CD14-positive monocyte (primary cell): ENCODE measurements around the gene TBC1D16. TPM values are rescaled to one million over a fixed set of nuclear protein-coding genes. Genes with fewer than 3 reads are reported as not detected.

ENCODE experiments used
- DNase-seq, 3 donors: peaks; one replicate each; pipeline ENCODE4 v3.0.0-alpha.2; 2011 to 2022
- H2AFZ ChIP-seq: 2 replicates; pipeline ENCODE4 v1.6.0; 2012; ENCODE audit warnings: mild to moderate bottlenecking, low read depth, low read length, inconsistent platforms; ENCODE audit not compliant: insufficient read depth, poor library complexity, severe bottlenecking
- H3K27ac ChIP-seq, 2 donors: 1 replicate in 1 of 2; 2 replicates in 1 of 2; pipeline ENCODE4 v1.5.1; 2012 to 2013; ENCODE audit warnings: low read length in 2 of 2, control low read depth in 1 of 2, inconsistent platforms in 1 of 2, low read depth in 1 of 2, mild to moderate bottlenecking in 1 of 2
- H3K27me3 ChIP-seq, 2 donors: one replicate each; pipeline versions ENCODE4 v1.6.0 to v1.6.1; 2011 to 2013; ENCODE audit warnings: low read length in 2 of 2; ENCODE audit not compliant: control insufficient read depth in 2 of 2, insufficient read depth in 2 of 2
- H3K36me3 ChIP-seq, 2 donors: replicated peaks in 1 of 2; 1 replicate in 1 of 2; 2 replicates in 1 of 2; pipeline versions ENCODE4 v1.5.1 to v1.6.1; 2012 to 2013; ENCODE audit warnings: low read length in 2 of 2, control low read depth in 1 of 2, inconsistent platforms in 1 of 2, mild to moderate bottlenecking in 1 of 2; ENCODE audit not compliant: insufficient read depth in 2 of 2, control insufficient read depth in 1 of 2
- H3K4me1 ChIP-seq, 2 donors: 1 replicate in 1 of 2; 2 replicates in 1 of 2; pipeline versions ENCODE4 v1.5.1 to v1.6.1; 2012 to 2013; ENCODE audit warnings: low read length in 2 of 2, control low read depth in 1 of 2, inconsistent platforms in 1 of 2, mild to moderate bottlenecking in 1 of 2, moderate library complexity in 1 of 2; ENCODE audit not compliant: insufficient read depth in 2 of 2, control insufficient read depth in 1 of 2
- H3K4me2 ChIP-seq: replicated peaks from 2 replicates; pipeline ENCODE3; 2012; ENCODE audit warnings: low read length, moderate library complexity, mild to moderate bottlenecking; ENCODE audit not compliant: poor library complexity, severe bottlenecking; ENCODE audit errors: extremely low read depth
- H3K4me3 ChIP-seq, 3 experiments: fragments of 200-600 bp in 1 of 3; sonication (generic) in 1 of 3; replicated peaks in 1 of 3; 1 replicate in 2 of 3; 2 replicates in 1 of 3; pipeline ENCODE4 v1.5.1; 2011 to 2013; ENCODE audit warnings: low read length in 3 of 3, mild to moderate bottlenecking in 3 of 3, control low read depth in 2 of 3, low read depth in 2 of 3, inconsistent platforms in 1 of 3, moderate library complexity in 1 of 3
- H3K79me2 ChIP-seq: 2 replicates; pipeline ENCODE4 v1.6.0; 2012; ENCODE audit warnings: mild to moderate bottlenecking, control low read depth, inconsistent platforms, low read length, moderate library complexity; ENCODE audit not compliant: insufficient read depth
- H3K9ac ChIP-seq: 2 replicates; pipeline ENCODE4 v1.6.0; 2017; ENCODE audit warnings: low read length, mild to moderate bottlenecking; ENCODE audit not compliant: insufficient read depth, poor library complexity, severe bottlenecking
- H3K9me3 ChIP-seq, 2 donors: replicated peaks in 1 of 2; 1 replicate in 1 of 2; 2 replicates in 1 of 2; pipeline versions ENCODE4 v1.5.1 to v1.6.1; 2012 to 2013; ENCODE audit warnings: low read length in 2 of 2, control low read depth in 1 of 2; ENCODE audit not compliant: control insufficient read depth in 1 of 2, insufficient read depth in 1 of 2
- H4K20me1 ChIP-seq: 2 replicates; pipeline ENCODE4 v1.6.0; 2012; ENCODE audit warnings: mild to moderate bottlenecking, low read length, control low read depth, moderate library complexity; ENCODE audit not compliant: insufficient read depth
- H3K27ac Mint-ChIP-seq, 7 donors: one replicate each; pipeline ENCODE4 v1.8.0; 2020; ENCODE audit warnings: mild to moderate bottlenecking in 7 of 7, mixed read lengths in 7 of 7, moderate library complexity in 6 of 7, inconsistent platforms in 2 of 7
- H3K27me3 Mint-ChIP-seq, 3 donors: one replicate each; pipeline ENCODE4 v1.8.0; 2021 to 2022; ENCODE audit warnings: low read depth in 3 of 3, mild to moderate bottlenecking in 3 of 3, mixed read lengths in 3 of 3, moderate library complexity in 3 of 3, inconsistent platforms in 1 of 3
- H3K36me3 Mint-ChIP-seq, 2 donors: one replicate each; pipeline ENCODE4 v1.8.0; 2020; ENCODE audit warnings: mixed read lengths in 2 of 2, inconsistent platforms in 1 of 2, mild to moderate bottlenecking in 1 of 2
- H3K4me1 Mint-ChIP-seq: one replicate; pipeline ENCODE4 v1.8.0; 2020; ENCODE audit warnings: mild to moderate bottlenecking, mixed read lengths
- H3K4me3 Mint-ChIP-seq, 2 donors: one replicate each; pipeline ENCODE4 v1.8.0; 2020; ENCODE audit warnings: mild to moderate bottlenecking in 2 of 2, mixed read lengths in 2 of 2, moderate library complexity in 1 of 2
- H3K9me3 Mint-ChIP-seq, 7 donors: one replicate each; pipeline ENCODE4 v1.8.0; 2020 to 2022; ENCODE audit warnings: mixed read lengths in 7 of 7, mild to moderate bottlenecking in 6 of 7, moderate library complexity in 6 of 7, inconsistent platforms in 2 of 7
- WGBS: methylation state at CpG from one replicate; pipeline ENCODE4 v1.1.5; 2013; ENCODE audit warnings: missing lambda C conversion rate; ENCODE audit not compliant: insufficient coverage; 5-methylcytosine and 5-hydroxymethylcytosine counted together
- intact Hi-C, 2 donors: fragments of 100-400 bp; cut with micrococcal nuclease; formaldehyde crosslinking; loops; one replicate each; pipeline versions ENCODE4 v1.15.0 to v1.15.1; 2023
- polyA plus RNA-seq, 3 donors: library from polyadenylated mRNA; depleted of rRNA in 1 of 3; unstranded in 2 of 3; stranded (reverse) in 1 of 3; fragments of 300-500 nt in 2 of 3; fragments of >200 nt in 1 of 3; fragmentation: Illumina TruSeq in 2 of 3; gene quantifications; 1 replicate in 2 of 3; 2 replicates in 1 of 3; pipeline ENCODE4 v1.2.3, GENCODE V29; 2012 to 2021
- TF ChIP-seq, protein P1 (sequence below): fragments of 200-600 bp; IDR thresholded peaks from one replicate; pipeline ENCODE4 v1.8.0; 2022; ENCODE audit warnings: antibody characterized with exemption, mild to moderate bottlenecking

TBC1D16 gene
- polyA plus RNA-seq, 3 donors: 0.11 to 0.53 (median 0.27) TPM

DNA sequence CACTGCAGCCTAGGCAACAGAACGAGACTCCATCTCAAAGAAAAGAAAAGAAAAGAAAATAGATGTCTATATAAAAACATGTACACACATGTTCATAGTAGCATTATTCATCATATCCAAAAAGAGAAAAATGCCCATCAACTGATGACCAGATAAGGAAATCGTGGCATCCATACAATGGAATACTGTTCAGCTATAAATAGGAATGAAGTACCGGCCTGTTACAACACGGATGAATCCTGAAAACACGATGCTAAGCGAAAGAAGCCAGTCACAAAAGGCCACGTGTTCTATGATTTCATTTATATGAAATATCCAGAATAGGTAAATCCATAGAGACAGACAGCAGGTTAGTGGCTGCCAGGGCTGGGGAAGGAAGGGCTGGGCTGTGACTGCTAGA, 65.8 kb downstream of the TBC1D16 start:
- H3K79me2 ChIP-seq: no peaks in the 10 kb centered on the region
- H3K4me1 ChIP-seq: no peaks in the 10 kb centered on the region
- no peaks in the 10 kb centered on the region for H3K36me3 Mint-ChIP-seq
- no peak for DNase-seq
- H3K27me3 Mint-ChIP-seq: peaks cover 3 to 7% (median 7%) of the 10 kb centered on the region in 3 donors
- TF ChIP-seq, protein P1, sequence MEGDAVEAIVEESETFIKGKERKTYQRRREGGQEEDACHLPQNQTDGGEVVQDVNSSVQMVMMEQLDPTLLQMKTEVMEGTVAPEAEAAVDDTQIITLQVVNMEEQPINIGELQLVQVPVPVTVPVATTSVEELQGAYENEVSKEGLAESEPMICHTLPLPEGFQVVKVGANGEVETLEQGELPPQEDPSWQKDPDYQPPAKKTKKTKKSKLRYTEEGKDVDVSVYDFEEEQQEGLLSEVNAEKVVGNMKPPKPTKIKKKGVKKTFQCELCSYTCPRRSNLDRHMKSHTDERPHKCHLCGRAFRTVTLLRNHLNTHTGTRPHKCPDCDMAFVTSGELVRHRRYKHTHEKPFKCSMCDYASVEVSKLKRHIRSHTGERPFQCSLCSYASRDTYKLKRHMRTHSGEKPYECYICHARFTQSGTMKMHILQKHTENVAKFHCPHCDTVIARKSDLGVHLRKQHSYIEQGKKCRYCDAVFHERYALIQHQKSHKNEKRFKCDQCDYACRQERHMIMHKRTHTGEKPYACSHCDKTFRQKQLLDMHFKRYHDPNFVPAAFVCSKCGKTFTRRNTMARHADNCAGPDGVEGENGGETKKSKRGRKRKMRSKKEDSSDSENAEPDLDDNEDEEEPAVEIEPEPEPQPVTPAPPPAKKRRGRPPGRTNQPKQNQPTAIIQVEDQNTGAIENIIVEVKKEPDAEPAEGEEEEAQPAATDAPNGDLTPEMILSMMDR: no peak
- no CpG with 5 or more reads among the region's 7 CpGs for WGBS
- no peaks in the 10 kb centered on the region for H3K9me3 ChIP-seq
- no peak overlapping the region for H3K27ac Mint-ChIP-seq
- H3K4me3 ChIP-seq: no peak overlapping the region
- H3K27ac ChIP-seq: no peak overlapping the region
- H3K9ac ChIP-seq: no peak overlapping the region
- no peaks in the 10 kb centered on the region for H3K36me3 ChIP-seq
- intact Hi-C loops: no loop called here
- H2AFZ ChIP-seq: no peak overlapping the region
- H4K20me1 ChIP-seq: no peaks in the 10 kb centered on the region
- H3K27me3 ChIP-seq: no peaks in the 10 kb centered on the region
- H3K9me3 Mint-ChIP-seq: peaks cover 0 to 2% (median 0%) of the 10 kb centered on the region in 7 donors
- no peaks in the 10 kb centered on the region for H3K4me1 Mint-ChIP-seq
- H3K4me2 ChIP-seq: no peak overlapping the region
- no peak overlapping the region for H3K4me3 Mint-ChIP-seq

DNA sequence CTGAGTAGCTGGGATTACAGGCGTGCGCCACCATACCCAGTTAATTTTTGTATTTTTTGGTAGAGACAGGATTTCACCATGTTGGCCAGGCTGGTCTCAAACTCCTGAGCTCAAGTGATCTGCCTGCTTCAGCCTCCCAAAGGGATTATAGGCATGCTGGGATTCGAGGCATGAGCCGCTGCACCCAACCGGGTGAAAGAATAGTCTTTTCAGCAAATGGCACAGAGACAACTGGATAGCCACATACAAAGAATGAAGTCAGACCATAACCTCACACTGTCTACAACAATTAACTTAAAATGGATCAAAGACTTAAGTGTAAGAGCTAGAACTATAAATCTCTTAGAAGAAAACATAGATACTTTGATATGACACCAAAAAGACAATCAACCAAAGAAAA, 67.6 kb downstream of the TBC1D16 start:
- Histone ChIP-seq H4K20me1 (no peaks in the 10 kb centered on the region), H3K9me3 (no peaks in the 10 kb centered on the region), H3K27me3 (no peaks in the 10 kb centered on the region), H3K79me2 (no peaks in the 10 kb centered on the region), H3K9ac (no peak overlapping the region), H3K4me1 (no peaks in the 10 kb centered on the region), H2AFZ (no peak overlapping the region), H3K4me3 (no peak overlapping the region), H3K27ac (no peak overlapping the region), H3K36me3 (no peaks in the 10 kb centered on the region), H3K4me2 (no peak overlapping the region)
- TF ChIP-seq, protein P1: no peak
- peaks cover 0 to 2% (median 0%) of the 10 kb centered on the region in 7 donors for H3K9me3 Mint-ChIP-seq
- WGBS: 94% methylated on average over 5 of the region's 5 CpGs
- no peak overlapping the region for H3K4me3 Mint-ChIP-seq
- no peak for DNase-seq
- peaks cover 1 to 7% (median 3%) of the 10 kb centered on the region in 3 donors for H3K27me3 Mint-ChIP-seq
- intact Hi-C loops: no loop called here
- no peak overlapping the region for H3K27ac Mint-ChIP-seq
- no peaks in the 10 kb centered on the region for H3K36me3 Mint-ChIP-seq
- H3K4me1 Mint-ChIP-seq: no peaks in the 10 kb centered on the region
